NCI-H2227 (cell line): Measurements from ENCODE around the gene XRRA1.
"Not testable (repeated sequence)": the region's sequence is repeated elsewhere in the genome, so short reads cannot be mapped to it uniquely, and the experiment has no call there.

ENCODE experiments used
- DNase-seq: peaks from one replicate; lab custom pipeline; 2025; ENCODE audit not compliant: unreplicated experiment; lab: John Stamatoyannopoulos, UW

The XRRA1 gene, protein sequence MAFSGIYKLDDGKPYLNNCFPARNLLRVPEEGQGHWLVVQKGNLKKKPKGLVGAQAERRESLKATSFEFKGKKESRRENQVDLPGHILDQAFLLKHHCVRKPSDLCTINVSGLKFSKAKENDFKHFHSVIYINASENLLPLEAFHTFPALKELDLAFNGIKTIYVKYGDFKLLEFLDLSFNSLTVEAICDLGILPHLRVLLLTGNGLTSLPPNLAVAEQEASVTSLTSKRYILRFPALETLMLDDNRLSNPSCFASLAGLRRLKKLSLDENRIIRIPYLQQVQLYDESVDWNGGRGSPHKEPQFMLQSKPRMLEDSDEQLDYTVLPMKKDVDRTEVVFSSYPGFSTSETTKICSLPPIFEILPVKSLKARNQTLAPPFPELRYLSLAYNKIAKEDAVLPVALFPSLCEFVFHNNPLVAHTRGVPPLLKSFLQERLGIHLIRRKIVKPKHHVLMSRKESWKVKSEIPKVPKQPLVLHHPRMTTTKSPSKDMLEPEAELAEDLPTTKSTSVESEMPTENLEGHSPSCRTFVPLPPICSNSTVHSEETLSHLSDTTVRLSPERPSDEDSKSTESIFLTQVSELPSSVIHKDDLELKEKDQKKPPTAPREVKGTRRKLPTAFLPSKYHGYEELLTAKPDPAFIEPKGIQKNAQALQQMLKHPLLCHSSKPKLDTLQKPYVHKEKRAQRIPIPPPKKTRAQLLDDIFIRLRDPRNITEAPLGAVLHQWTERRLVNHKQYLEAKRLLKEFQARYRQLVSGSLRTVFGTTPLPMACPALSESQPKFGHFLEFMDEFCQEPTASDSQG

DNA sequence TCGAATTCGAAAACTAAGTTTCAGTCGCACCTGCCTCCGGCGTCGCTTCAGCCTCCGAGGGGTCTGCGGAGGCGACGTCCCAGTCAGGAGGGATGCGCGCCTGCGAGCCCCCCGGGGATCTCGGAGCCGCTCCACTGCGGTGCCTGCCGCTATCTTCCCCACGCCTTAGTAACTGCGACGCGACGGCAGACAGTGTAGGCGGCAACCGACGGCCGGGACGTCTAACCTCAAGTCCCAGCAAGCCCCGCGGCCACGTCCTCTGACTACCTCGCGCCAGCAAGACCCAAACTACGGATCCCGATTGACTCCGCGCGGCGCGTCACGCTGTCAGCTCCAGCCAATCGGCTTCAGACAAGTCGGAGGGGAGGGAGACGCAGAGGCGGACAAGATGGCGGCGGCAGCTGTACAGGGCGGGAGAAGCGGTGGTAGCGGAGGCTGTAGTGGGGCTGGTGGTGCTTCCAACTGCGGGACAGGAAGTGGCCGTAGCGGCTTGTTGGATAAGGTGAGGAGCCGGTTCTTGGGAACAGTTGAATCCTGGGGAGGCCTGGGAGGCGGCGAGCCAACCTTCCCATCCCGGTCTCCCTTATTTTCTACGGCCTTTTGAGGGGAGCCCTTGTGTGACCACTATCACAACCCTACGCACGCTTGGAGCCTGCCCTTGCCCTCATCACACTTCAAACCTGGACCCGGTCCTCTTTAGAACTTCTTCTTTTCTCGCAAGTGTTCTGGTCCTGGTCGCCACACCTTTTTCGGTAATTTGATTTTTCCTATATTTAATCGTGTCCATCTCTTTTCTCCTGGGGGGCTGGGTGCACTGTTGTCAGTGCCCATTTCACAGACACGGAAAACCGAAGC is at the start of gene XRRA1, which contains the start of gene SPCS2:
XRRA1 (minus strand) TSS at position 194 of the 855 bp plus-strand sequence. CDS start 8,213 bp downstream, outside the sequence.
SPCS2 (plus strand) TSS at position 369 of the 855 bp plus-strand sequence; CDS start at position 389, 20 bp downstream.
- peak; percentile 98 for DNase-seq

DNA sequence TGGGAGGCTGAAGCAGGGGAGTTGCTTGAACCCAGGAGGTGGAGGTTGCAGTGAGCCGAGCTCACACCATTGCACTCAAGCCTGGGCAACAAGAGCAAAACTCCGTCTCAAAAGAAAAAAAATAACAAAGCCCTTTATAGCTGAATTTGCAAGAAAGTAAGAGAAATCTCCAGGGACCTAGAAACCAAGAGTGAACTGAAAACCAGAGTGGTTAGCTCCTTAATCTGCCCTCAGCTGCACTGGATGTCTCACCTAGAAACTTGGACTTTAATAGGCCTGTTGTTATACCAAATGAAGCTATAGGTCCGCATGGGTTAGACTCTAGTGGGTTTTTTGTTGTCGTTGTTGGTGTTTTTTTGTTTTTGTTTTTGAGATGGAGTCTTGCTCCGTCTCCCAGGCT is 44.0 kb upstream of the XRRA1 start:
- no peak for DNase-seq

DNA sequence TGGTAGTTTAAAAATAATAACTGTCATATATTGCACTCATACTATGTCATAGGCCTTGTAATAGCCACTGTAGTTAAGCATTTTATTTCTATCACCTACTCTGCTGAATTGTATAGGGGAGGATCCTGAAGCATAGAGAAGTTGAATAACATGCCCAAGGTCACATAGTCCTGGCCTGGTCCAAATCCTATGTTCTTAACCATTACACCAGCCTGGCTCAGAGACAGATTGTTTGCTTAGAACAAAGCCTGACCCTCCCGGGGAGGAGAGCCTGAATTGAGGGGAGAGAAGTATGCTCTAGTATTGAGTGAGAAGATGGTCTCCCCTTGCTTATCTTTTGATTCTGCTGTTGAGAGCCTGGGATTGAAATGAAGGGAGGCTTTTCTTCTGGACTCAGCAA is 42.0 kb upstream of the XRRA1 start:
- DNase-seq, result no peak

DNA sequence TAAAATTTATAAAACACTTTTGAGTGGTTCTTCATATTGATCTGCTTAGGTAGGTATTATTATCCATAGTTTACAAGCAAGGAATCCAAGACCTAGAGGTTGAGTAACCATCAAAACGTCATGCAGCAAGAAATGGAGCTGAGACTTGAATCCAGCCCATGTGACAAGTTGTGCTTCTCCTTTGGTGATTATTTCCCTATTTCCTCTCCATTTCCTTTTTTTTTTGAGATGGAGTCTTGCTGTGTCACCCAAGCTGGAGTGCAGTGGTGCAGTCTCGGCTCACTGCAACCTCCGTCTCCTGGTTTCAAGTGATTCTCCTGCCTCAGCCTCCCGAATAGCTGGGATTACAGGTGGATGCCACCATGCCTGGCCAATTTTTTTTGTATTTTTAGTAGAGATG is 41.3 kb upstream of the XRRA1 start:
- not testable (repeated sequence) for DNase-seq

DNA sequence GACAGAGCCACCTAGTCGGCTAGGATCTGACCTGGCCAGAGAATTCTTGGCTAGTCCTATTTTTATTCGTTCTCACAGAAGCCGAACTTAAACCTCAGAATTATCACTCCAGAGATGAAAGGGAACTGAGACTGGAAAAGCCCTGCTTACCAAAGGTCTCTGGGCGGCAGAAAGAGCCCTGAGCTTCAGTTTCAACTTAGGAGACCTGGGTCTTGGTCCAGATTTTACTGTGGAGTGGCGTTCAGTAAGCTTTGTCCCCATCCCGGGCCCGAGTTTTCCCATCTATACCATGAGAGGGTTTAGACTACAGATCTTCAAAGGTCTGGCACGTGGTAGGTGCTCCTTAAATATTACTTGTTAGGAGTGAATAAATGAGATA is 40.4 kb upstream of the XRRA1 start:
- no peak for DNase-seq

DNA sequence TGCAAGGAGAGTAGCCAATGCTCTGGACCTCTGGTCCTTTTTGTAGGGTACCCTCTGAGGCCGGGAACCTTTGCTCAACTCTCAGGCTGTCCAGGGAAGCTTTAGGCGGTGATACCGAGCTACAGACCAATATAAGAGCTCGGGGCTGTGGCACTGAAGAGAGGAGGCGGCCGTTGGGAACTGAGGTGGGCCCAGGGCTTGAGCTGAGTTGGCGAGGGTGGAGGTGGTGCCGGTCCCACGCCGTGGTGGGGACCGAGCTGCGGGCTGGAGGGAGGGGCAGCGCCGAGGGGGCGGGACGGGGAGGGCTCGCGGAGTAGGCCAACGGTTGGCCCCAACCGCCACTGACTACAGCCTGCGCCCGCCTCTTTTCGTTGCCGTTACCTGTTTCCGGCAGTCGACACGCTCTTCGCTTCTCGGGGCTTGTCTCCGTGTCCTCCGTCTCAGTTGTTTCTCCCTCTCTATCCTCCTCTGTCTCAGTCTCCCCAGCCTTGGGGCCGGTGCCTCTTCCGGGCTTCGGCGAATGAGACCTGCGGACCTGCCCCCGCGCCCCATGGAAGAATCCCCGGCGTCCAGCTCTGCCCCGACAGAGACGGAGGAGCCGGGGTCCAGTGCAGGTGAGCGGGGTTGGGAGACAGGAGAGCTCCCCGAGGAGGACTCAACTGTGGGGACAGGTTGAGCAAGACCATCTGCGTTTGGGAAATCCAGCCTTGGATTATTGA is 39.8 kb upstream of the XRRA1 start, which contains the start of gene NEU3:
NEU3 (plus strand) TSS at position 393 of the 719 bp plus-strand sequence; CDS start at position 521, 128 bp downstream.
- peak; percentile 92 for DNase-seq

DNA sequence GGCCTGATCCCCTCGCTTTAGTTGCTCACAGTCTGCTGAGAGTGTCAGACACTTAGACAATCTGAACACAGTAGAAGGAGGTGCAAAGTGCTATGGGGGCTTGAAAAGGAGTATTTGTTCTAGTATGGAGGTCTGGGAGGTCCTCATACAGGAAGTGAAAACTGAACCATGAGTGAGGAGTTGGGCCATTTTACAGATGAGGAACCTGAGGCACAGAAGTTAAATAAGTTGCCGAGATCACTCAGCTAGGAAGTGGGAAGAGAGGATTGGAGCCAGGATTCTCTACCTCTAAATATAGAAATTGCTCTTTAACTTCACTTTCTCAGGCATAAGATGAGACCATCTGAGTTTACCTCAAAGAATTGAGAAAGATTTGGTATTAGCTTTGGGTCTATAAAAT is 35.8 kb upstream of the XRRA1 start:
- DNase-seq, result no peak

DNA sequence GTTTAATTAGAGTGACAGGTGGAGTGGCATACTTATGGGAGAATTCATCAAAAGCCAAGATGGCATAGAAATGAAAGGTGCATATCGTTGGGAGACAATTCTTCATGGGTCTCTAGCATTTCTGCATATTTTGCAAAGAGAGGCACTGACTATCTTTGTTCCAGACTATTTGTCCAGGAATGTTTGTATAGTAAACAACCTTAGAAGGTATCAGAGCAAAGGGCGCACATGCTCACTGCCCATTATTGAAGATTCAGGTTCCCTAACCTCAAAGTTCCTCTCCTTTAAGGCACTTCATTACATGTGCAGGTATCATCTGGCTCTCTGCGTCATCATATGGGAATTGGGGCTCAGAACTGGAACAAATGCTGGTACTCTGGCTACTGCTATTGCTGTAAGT is 35.2 kb upstream of the XRRA1 start:
- no peak for DNase-seq

DNA sequence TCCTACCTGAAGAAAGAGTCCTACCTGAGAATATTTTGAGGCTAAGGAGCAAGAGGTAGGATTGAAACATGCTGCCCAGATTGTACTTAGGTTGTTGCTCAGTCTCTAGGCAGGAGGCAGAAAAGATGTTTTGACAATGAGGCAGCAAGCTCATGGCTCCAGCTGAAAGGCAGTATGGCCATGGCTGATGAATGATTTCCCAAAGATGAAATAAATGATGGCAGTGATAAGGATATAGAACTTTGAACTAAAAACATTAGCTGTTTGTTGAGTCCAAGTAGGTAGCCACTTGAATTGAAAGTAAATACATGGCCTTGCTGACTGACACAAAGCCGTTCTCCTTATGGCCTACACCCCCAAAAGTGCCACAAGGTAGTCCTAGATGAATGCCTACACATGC is 33.0 kb upstream of the XRRA1 start:
- no peak for DNase-seq

DNA sequence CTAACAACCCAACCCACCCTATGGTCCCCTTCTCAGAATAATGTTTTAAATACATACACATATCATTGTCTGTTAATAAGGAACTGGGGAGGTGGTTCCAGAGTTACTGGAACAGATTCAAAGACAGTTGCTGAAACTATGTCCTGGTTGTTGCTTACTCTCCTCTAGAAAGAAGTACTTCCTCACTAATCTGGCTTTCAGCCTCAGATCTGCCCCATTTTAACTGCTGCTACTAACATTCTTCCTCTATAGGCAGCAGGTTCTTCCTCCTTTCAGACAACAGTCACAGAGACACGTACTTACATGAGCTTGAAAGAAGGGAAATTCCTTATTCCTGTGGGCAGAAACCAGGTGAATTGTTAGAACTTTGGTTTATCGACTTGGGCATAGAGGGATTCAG is 31.7 kb upstream of the XRRA1 start:
- DNase-seq, result no peak

DNA sequence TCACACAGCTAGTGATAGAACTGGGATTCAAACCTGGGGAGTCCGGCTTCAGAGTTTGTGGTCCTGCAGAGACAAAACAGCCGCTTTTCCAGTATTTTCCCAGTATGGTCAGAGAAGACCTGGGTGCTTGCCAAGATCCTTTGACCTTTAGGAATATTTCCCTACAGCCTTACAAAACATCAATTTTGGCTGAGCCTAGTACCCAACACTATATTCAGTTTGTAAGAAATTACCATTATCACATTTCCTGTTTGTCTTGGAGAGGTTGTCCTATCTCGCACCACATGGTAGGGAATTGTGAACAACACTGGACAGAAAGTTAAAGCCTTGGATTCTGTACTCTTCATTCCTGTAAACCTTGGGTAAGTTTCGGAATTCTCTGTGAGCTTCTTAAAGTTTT is 29.1 kb upstream of the XRRA1 start:
- no peak for DNase-seq

DNA sequence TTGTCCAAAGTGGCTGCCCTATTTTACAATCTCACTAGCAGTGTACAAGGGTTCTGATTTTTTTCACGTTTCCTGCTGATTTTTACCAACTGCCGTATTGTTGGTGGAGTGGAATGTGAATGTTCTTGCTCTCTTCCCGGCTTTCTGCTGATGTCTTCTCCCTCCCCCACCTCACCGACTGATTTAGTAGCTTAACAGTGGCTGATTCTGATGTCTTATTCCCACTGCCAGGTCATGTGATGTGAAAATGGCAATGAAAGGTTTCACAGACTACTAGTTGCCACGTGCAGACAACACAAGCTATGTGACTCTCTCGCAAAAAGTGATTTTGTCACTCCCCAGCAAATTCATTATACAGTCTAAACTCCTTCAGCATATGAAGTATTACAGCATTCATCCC is 22.5 kb upstream of the XRRA1 start:
- no peak for DNase-seq

DNA sequence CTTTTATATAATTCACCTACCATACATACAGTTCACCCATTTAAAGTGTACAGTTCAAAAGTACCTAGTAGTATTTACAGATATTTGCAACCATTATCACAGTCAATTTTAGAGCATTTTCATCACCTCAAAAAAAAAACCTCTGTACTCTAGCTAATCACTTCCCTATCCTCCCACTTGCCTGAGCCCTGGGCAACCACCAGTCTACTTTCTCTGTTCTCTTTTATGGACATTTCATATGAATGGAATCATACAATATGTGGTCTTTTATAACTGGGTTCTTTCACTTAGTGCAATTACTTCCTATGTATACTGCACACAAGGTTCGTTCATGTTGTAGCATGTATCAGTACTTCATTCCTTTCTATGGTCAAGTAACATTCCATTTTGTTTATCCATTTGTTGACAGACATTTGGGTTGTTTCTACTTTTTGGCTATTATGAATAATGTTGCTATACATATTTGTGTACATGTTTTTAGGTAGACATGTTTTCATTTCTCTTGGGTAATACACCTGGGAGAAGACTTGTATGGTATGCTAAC is 22.0 kb upstream of the XRRA1 start:
- no peak for DNase-seq

DNA sequence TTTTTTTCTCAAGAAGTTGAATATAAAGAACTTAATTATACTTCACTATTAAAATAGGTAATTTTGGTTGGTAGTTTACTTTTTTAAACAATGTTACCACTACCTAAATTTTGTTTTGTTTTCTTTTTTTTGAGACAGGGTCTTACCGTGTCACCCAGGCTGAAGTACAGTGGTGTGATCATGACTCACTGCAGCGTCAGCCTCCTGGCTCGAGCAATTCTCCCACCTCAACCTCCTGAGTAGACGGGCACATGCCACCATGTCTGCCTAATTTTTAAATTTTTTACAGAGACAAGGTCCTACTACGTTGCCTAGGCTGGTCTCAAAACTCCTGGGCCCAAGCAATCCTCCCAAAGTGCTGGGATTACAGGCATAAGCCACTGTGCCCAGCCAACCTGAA is 17.8 kb upstream of the XRRA1 start:
- DNase-seq, result no peak

DNA sequence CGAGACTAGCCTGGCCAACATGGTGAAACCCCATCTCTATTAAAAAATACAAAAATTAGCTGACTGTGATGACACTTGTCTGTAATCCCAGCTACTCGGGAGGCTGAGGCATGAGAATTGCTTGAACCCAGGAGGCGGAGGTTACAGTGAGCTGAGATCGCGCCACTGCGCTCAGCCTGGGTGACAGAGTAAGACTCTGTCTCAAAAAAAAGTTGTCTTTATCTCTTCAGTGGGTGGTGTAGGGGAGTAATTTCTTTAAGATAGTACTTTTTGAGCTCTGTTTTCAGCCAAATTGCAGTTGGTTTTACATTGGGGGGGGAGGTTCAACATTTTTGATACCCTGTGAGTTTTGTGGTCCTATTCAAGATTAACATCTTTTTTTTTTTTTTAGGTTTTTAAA is 11.2 kb upstream of the XRRA1 start:
- DNase-seq, result not testable (repeated sequence)

DNA sequence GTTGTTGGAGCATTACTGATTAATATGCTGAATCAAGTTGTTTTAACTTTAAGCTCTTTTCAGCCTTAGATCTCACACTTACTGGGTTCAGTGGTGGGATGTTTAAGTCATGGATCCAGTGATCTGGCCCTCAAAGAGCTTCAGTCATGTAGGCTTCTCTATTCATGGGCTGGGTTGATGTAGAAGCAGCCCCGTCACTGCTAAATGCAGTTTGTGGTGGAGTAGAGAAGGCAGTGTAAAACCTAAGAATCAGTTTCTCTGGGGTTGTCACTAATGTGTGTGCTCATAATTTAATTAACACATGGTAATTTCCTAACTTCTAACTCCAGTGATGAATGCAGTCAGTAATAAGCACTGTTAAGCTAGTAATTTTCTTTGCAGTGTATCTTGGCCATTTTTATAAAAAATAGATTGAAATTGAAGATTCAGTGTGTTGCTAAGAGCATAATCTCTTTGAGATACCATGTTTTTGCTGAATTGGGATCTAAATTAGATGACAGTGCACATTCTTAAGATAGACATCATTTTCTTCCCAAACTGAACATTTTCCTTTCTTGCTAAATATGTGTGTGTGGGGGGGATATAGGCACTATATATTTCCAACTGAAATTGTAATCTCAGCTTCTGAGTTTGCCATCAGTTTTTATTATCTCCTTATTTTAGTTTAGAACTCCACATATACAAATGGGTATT is 9.2 kb upstream of the XRRA1 start:
- no peak for DNase-seq

DNA sequence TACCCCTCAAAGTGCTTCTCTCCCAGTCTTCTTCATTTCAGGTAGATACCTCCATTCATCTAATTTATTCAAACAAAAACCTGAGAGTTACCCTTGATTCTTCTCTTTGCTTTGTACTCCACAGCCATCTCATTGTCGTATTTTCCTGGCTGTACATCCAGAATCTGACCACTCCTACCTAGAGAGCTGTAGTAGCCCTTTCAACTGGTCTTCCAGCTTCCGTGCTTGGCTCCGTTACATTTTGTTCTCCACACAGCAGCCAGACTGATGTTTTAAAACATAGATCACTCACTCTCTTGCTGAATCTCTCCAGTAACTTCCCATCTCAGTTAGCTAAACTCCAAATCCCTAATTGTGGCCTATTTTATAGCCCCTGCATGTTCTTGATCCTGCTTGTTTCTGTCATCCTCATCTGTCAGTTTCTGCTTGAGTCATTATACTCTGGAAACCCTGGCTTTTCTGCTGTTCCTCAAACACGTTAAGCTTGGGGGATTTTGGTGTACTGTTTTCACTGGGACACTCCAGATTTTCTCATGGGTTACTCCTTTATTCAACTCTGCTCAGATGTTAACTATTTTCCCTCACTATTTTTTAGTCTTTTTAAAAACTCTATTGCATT is 7.6 kb upstream of the XRRA1 start:
- DNase-seq, result no peak

DNA sequence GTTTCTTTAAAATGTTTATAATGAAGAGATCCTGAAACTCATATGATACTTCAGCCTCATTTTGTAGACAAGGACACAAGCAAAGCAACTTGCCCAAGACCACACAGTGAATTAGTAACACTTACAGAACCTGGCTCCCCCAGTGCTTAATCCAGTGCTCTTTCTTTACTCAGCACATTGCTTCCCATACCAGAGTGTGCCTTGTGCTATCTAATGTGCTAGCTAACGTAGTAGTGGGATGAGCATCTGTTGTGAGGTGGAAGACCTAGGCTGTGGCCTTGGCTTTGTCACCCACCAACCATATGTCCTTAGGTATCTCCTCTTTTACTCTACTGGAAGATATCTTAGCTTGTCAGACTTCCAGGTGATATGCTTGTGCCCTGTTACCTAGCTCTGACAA is 5.3 kb upstream of the XRRA1 start:
- no peak for DNase-seq

DNA sequence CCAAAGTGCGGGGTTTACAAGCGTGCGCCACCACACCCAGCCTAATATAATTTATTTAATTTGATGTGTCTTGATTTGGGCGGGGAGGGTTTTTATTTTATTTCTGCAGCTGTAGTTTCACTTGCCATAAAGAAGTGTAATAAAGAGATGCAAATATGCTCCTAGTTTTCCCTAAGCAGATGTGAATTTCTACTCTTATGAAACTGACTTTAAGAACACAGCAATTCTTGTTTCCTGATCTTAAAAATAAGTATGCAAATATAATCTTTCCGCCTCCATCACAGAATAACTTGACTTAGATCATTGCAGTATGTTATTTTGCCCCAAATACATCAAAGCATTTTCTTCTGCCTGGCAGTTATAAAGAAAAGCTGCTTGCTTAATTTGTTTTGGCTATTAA is 4.6 kb upstream of the XRRA1 start:
- no peak for DNase-seq
